ENCODE measurements around the gene ACTL7B. TPM values are rescaled to one million over a fixed set of nuclear protein-coding genes. Genes with fewer than 3 reads are reported as not detected.

ACTL7B gene
- total and polyA plus RNA-seq, 10 of the 15 experiments (the other 5 are each of a cell fraction or from before 2014, with no cell fraction given) = not detected

GRCh38 chr9:108813951-108814601 lies 41.7 kb downstream of the ACTL7B start:
- Histone ChIP-seq H3K9me3 (replicated peaks; ENCODE audit: control insufficient read depth, insufficient read depth, low read length) (no peaks in the 10 kb centered on the region), H3K4me3 (no peak overlapping the region), H3K27me3 (replicated peaks in 1 of 2; ENCODE audit: control insufficient read depth in 2 of 2, insufficient read depth in 2 of 2, low read length in 1 of 2) (0 out of 4 replicates have a peak, but pooled peaks cover 0 to 1% of the 10 kb centered on the region in 2 experiments), H3K27ac (ENCODE audit: control insufficient read depth, insufficient read depth) (no peak overlapping the region), H3K4me1 (ENCODE audit: control insufficient read depth, insufficient read depth, low read length) (no peaks in the 10 kb centered on the region; the same call in 1 of the 2 replicates), H4K20me1 (ENCODE audit: control insufficient read depth, insufficient read depth) (no peaks in the 10 kb centered on the region), H3K36me3 (ENCODE audit: control insufficient read depth in 2 of 2, insufficient read depth in 2 of 2, low read length in 1 of 2) (no peaks in the 10 kb centered on the region), H3K9ac (ENCODE audit: control insufficient read depth, insufficient read depth, low read length) (no peak overlapping the region), H3K79me2 (ENCODE audit: control insufficient read depth, insufficient read depth, low read length) (no peaks in the 10 kb centered on the region), H3K4me2 (ENCODE audit: control insufficient read depth, insufficient read depth) (no peak overlapping the region), H2AFZ (ENCODE audit: control insufficient read depth, low read depth, low read length) (no peak overlapping the region)
- no TSS peak for BruUV-seq (replicated peaks)
- intact Hi-C loops (cut with micrococcal nuclease; ENCODE audit: unreplicated experiment) (no loop called here), in situ Hi-C loops (cut with MboI) (no loop called here)
- POLR2A ChIA-PET = no interaction called here
- SMC1A ChIA-PET (ENCODE audit: uncharacterized antibody, unreplicated experiment) = interaction anchor here (1.1 kb wide), 1 partner anchor 1472 kb away, joined by 3 read pairs; no protein-coding TSS in a partner anchor
- FAIRE-seq = no peak
- TF ChIP-seq ELK1 (IDR thresholded peaks at IDR 0.05; ENCODE audit: low read depth, low read length) = no peak
- peak in 1 of 3 experiments; percentile 5; a peak in 1 of 6 replicates for TF ChIP-seq CTCF (IDR thresholded peaks at IDR 0.05 in 2 of 3, conservative IDR thresholded peaks at IDR 0.05 in 1 of 3; ENCODE audit: control insufficient read depth in 2 of 3, extremely low read depth in 1 of 3, insufficient read depth in 1 of 3, low read depth in 3 of 3, low read length in 3 of 3)
- no peak for TF ChIP-seq LARP7 (IDR thresholded peaks at IDR 0.05)
- WGBS (ENCODE audit: insufficient coverage, insufficient replicate concordance, low lambda C conversion rate, missing lambda C conversion rate) = 30% methylated on average over 2 of the region's 2 CpGs
- DNase-seq (ENCODE audit: low read depth, low spot score) = no peak
- RAD21 ChIA-PET (ENCODE audit: unreplicated experiment) = no interaction called here
- CTCF ChIA-PET = interaction anchor here (1.0 kb wide), 1 partner anchor 249 kb away, joined by 3 read pairs; no protein-coding TSS in a partner anchor
- no peak for ATAC-seq
